Smooth muscle cell (in vitro differentiated cells): ENCODE data around the gene ANKRD60. TPM values are rescaled to one million over a fixed set of nuclear protein-coding genes. Genes with fewer than 3 reads are reported as not detected.

Experiments used
- DNase-seq: peaks from one replicate; lab custom pipeline; 2025; ENCODE audit not compliant: unreplicated experiment; lab: John Stamatoyannopoulos, UW
- H2AFZ ChIP-seq: fragments of 200-600 bp; sonication (generic); 2 replicates; pipeline ENCODE4 v1.6.0; 2016; ENCODE audit warnings: antibody characterized with exemption, low read depth, mild to moderate bottlenecking
- H3F3A ChIP-seq: fragments of 200-600 bp; sonication (generic); 2 replicates; pipeline ENCODE4 v1.6.0; 2017; ENCODE audit warnings: antibody characterized with exemption, low read depth
- H3K27ac ChIP-seq: fragments of 200-600 bp; sonication (generic); 2 replicates; pipeline ENCODE4 v1.5.1; 2016; ENCODE audit warnings: low read depth, mild to moderate bottlenecking
- H3K27me3 ChIP-seq: fragments of 200-600 bp; sonication (generic); 2 replicates; pipeline ENCODE4 v1.6.1; 2016; ENCODE audit warnings: low read depth, mild to moderate bottlenecking
- H3K36me3 ChIP-seq: fragments of 200-600 bp; sonication (generic); 2 replicates; pipeline ENCODE4 v1.5.1; 2016; ENCODE audit warnings: low read depth
- H3K4me1 ChIP-seq: fragments of 200-600 bp; sonication (generic); 2 replicates; pipeline ENCODE4 v1.5.1; 2016; ENCODE audit warnings: low read depth
- H3K4me2 ChIP-seq: fragments of 200-600 bp; sonication (generic); 2 replicates; pipeline ENCODE4 v1.6.0; 2016; ENCODE audit warnings: mild to moderate bottlenecking
- H3K4me3 ChIP-seq: fragments of 200-600 bp; sonication (generic); 2 replicates; pipeline ENCODE4 v1.5.1; 2016; ENCODE audit warnings: mild to moderate bottlenecking
- H3K79me2 ChIP-seq: fragments of 200-600 bp; sonication (generic); 2 replicates; pipeline ENCODE4 v1.6.0; 2016; ENCODE audit warnings: low read depth, mild to moderate bottlenecking
- H3K9ac ChIP-seq: fragments of 200-600 bp; sonication (generic); 2 replicates; pipeline ENCODE4 v1.6.0; 2016; ENCODE audit warnings: low read depth
- H3K9me3 ChIP-seq: fragments of 200-600 bp; sonication (generic); replicated peaks from 2 replicates; pipeline ENCODE4 v1.5.1; 2016; ENCODE audit warnings: low read depth
- H4K20me1 ChIP-seq: fragments of 200-600 bp; sonication (generic); 2 replicates; pipeline ENCODE4 v1.6.0; 2016; ENCODE audit warnings: low read depth
- CTCF ChIP-seq: fragments of 200-600 bp; sonication (generic); IDR thresholded peaks from 2 replicates; pipeline ENCODE4 v1.5.1; 2017; ENCODE audit warnings: borderline replicate concordance, mild to moderate bottlenecking, antibody characterized with exemption; ENCODE audit not compliant: insufficient read depth, poor library complexity, severe bottlenecking
- WGBS: methylation state at CpG from one replicate; pipeline ENCODE4 v1.1.7; 2016; ENCODE audit warnings: low lambda C conversion rate; 5-methylcytosine and 5-hydroxymethylcytosine counted together
- polyA plus RNA-seq: library from polyadenylated mRNA; unstranded; fragments of >200 nt; fragmentation: Nextera tagmentation; extraction: Ambion mirVana; gene quantifications from 2 replicates; pipeline ENCODE4 v1.2.1, GENCODE V29; 2016
- total RNA-seq: library from RNA; depleted of rRNA; stranded (reverse); fragments of >200 nt; gene quantifications from 2 replicates; pipeline ENCODE4 v1.2.3, GENCODE V29; 2014

The ANKRD60 gene
- total and polyA plus RNA-seq, 2 experiments from 2014 or later: not detected

DNA sequence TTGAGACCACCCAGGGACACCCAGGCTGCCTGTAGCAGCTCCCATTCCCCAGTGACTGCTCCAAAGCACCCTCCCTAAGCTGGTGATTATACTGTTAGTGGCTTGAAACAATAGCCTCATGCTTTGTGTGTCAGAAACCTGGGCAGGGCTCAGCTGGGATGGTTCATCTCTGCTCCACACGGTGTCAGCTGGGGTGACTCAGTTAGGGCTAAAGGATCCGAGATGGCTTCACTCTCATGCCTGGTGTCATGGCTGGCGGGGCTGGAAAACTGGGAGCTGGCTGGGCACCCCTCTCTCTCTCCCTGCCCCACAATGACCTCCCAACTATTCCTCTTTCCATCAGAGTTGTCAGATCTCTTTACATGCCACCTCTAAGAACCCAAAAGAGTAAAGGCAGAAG is 44.4 kb downstream of the ANKRD60 start:
- Histone ChIP-seq H3K4me2 (no peak overlapping the region), H4K20me1 (no peaks in the 10 kb centered on the region), H3K27ac (no peak overlapping the region), H3K79me2 (no peaks in the 10 kb centered on the region), H2AFZ (no peak overlapping the region), H3K4me1 (peaks cover 4% of the 10 kb centered on the region), H3K36me3 (no peaks in the 10 kb centered on the region), H3K27me3 (peaks cover 5% of the 10 kb centered on the region), H3K4me3 (no peak overlapping the region), H3F3A (no peaks in the 10 kb centered on the region), H3K9me3 (no peaks in the 10 kb centered on the region), H3K9ac (no peak overlapping the region)
- WGBS: 86% methylated on average over 3 of the region's 3 CpGs
- no peak for DNase-seq
- TF ChIP-seq CTCF: no peak

- Histone ChIP-seq H3F3A (no peaks in the 10 kb centered on the region), H3K9ac (no peak overlapping the region), H3K4me1 (peaks cover 4% of the 10 kb centered on the region), H3K9me3 (no peaks in the 10 kb centered on the region), H3K27ac (no peak overlapping the region), H2AFZ (no peak overlapping the region), H3K27me3 (peaks cover 5% of the 10 kb centered on the region), H3K79me2 (no peaks in the 10 kb centered on the region), H3K4me3 (no peak overlapping the region), H3K36me3 (no peaks in the 10 kb centered on the region), H4K20me1 (no peaks in the 10 kb centered on the region), H3K4me2 (no peak overlapping the region)
- TF ChIP-seq CTCF: no peak
- WGBS: 90% methylated on average over 8 of the region's 8 CpGs
- no peak for DNase-seq
Observed at GRCh38 chr20:58182521-58183140, 45.8 kb downstream of the ANKRD60 start.

DNA sequence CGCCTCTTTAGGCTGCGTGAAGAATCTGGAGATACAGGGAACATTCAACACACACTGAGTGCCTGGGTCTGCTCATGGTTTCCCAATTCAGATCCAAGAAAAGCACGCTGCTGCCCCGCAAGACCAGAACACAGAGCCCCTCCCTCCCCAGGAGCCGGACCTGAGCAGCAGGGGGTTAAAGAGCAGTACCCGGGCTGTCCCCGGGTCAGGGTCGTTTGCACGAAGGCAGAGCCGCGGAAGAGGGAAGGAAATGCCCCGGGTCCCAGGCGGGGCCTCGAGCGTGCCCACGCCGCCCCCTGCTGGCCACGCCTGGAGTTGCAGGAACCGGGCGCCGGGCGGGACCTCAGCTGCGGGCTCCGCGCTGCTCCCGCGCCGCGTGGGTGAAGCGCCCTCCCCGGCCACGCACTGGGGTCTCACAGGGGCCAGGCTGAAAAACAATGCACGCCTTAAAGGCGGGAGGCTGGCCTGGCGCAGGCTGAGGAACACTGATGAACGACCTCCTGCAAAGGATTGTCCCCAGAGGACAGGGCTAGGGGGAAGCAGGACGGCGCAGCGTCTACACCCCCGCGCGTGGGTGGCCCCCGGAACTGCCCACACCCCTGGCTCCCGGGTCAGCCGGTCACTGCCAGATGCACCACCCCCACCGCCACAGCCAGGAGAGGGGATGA is 48.9 kb downstream of the ANKRD60 start:
- Histone ChIP-seq H3K79me2 (no peaks in the 10 kb centered on the region), H3K4me1 (peaks cover 10% of the 10 kb centered on the region), H3K9me3 (no peaks in the 10 kb centered on the region), H3F3A (no peaks in the 10 kb centered on the region), H3K36me3 (no peaks in the 10 kb centered on the region), H4K20me1 (no peaks in the 10 kb centered on the region), H3K4me2 (peak overlapping the region; percentile 97), H3K4me3 (peak overlapping the region; percentile 53), H3K27me3 (peaks cover 5% of the 10 kb centered on the region), H3K27ac (no peak overlapping the region), H2AFZ (peak overlapping the region; percentile 98), H3K9ac (peak overlapping the region; percentile 57)
- 4% methylated on average over 46 of the region's 46 CpGs for WGBS
- peak; percentile 28 for DNase-seq
- TF ChIP-seq CTCF: peak; percentile 100

GRCh38 chr20:58179083-58179431 is 49.4 kb downstream of the ANKRD60 start:
- peak overlapping the region; percentile 53 for H3K4me3 ChIP-seq
- no peak for DNase-seq
- no peak overlapping the region for H3K27ac ChIP-seq
- peak overlapping the region; percentile 97 for H3K4me2 ChIP-seq
- no peaks in the 10 kb centered on the region for H4K20me1 ChIP-seq
- no peaks in the 10 kb centered on the region for H3K36me3 ChIP-seq
- WGBS: 64% methylated on average over 9 of the region's 9 CpGs
- no peaks in the 10 kb centered on the region for H3K9me3 ChIP-seq
- peaks cover 5% of the 10 kb centered on the region for H3K27me3 ChIP-seq
- peak overlapping the region; percentile 57 for H3K9ac ChIP-seq
- TF ChIP-seq CTCF: no peak
- no peaks in the 10 kb centered on the region for H3F3A ChIP-seq
- H2AFZ ChIP-seq: peak overlapping the region; percentile 98
- H3K79me2 ChIP-seq: no peaks in the 10 kb centered on the region
- H3K4me1 ChIP-seq: peaks cover 10% of the 10 kb centered on the region
